H9 (cell line): ENCODE measurements around the gene OR51B5. TPM values are rescaled to one million over a fixed set of nuclear protein-coding genes. Genes with fewer than 3 reads are reported as not detected.

ENCODE experiments used
- DNase-seq: peaks from one replicate; pipeline ENCODE4 v3.0.0-alpha.2; 2017
- H2AFZ ChIP-seq: one replicate; pipeline ENCODE4 v1.6.1; 2013; ENCODE audit warnings: mild to moderate bottlenecking, low read length, control low read depth, moderate library complexity
- H2AK5ac ChIP-seq: 2 replicates; pipeline ENCODE4 v1.6.1; 2013; ENCODE audit warnings: low read length, control low read depth, mixed read lengths; ENCODE audit not compliant: insufficient read length
- H2BK120ac ChIP-seq: one replicate; pipeline ENCODE4 v1.6.1; 2013; ENCODE audit warnings: low read depth, mild to moderate bottlenecking, low read length, control low read depth, inconsistent platforms; ENCODE audit not compliant: poor library complexity, severe bottlenecking
- H2BK12ac ChIP-seq: 2 replicates; pipeline ENCODE4 v1.6.1; 2013; ENCODE audit warnings: low read length, control low read depth, mixed read lengths, low read depth; ENCODE audit not compliant: insufficient read length
- H2BK15ac ChIP-seq: 2 replicates; pipeline ENCODE4 v1.6.1; 2013; ENCODE audit warnings: low read depth, low read length, control low read depth
- H2BK20ac ChIP-seq: one replicate; pipeline ENCODE4 v1.6.1; 2013; ENCODE audit warnings: low read depth, mild to moderate bottlenecking, low read length, control low read depth, inconsistent platforms; ENCODE audit not compliant: poor library complexity, severe bottlenecking
- H2BK5ac ChIP-seq: 2 replicates; pipeline ENCODE4 v1.6.1; 2013; ENCODE audit warnings: low read length, control low read depth, mixed read lengths; ENCODE audit not compliant: insufficient read length
- H3K14ac ChIP-seq: 2 replicates; pipeline ENCODE4 v1.6.1; 2013; ENCODE audit warnings: low read length, control low read depth; ENCODE audit not compliant: insufficient read depth
- H3K18ac ChIP-seq: 2 replicates; pipeline ENCODE4 v1.6.1; 2013; ENCODE audit warnings: low read depth, mild to moderate bottlenecking, mixed read lengths, low read length, control low read depth; ENCODE audit not compliant: insufficient read length
- H3K23ac ChIP-seq: 2 replicates; pipeline ENCODE4 v1.6.1; 2013; ENCODE audit warnings: low read length, control low read depth, mixed read lengths, low read depth; ENCODE audit not compliant: insufficient read length
- H3K23me2 ChIP-seq: 2 replicates; pipeline ENCODE4 v1.6.1; 2013; ENCODE audit warnings: low read depth, mild to moderate bottlenecking, mixed read lengths, low read length, control low read depth; ENCODE audit not compliant: insufficient read length, poor library complexity, severe bottlenecking
- H3K27ac ChIP-seq: 2 replicates; pipeline ENCODE4 v1.5.1; 2013; ENCODE audit warnings: low read length, control low read depth, mixed read lengths, low read depth; ENCODE audit not compliant: insufficient read length
- H3K27me3 ChIP-seq: 2 replicates; pipeline ENCODE4 v1.6.1; 2013; ENCODE audit warnings: low read length, control low read depth, inconsistent platforms; ENCODE audit not compliant: insufficient read depth
- H3K4ac ChIP-seq: 2 replicates; pipeline ENCODE4 v1.6.1; 2013; ENCODE audit warnings: low read depth, mild to moderate bottlenecking, control low read depth, inconsistent platforms, low read length, moderate library complexity
- H3K4me1 ChIP-seq: 2 replicates; pipeline ENCODE4 v1.6.1; 2013; ENCODE audit warnings: low read length, control low read depth, inconsistent platforms; ENCODE audit not compliant: insufficient read depth
- H3K4me2 ChIP-seq: 2 replicates; pipeline ENCODE4 v1.6.1; 2013; ENCODE audit warnings: low read length, control low read depth, mixed read lengths; ENCODE audit not compliant: insufficient read length, insufficient read depth
- H3K56ac ChIP-seq: 2 replicates; pipeline ENCODE4 v1.6.1; 2013; ENCODE audit warnings: low read depth, mild to moderate bottlenecking, mixed read lengths, low read length, control low read depth; ENCODE audit not compliant: insufficient read length
- H3K79me1 ChIP-seq: 2 replicates; pipeline ENCODE4 v1.6.1; 2013; ENCODE audit warnings: low read depth, mild to moderate bottlenecking, moderate library complexity, low read length, control low read depth, inconsistent platforms; ENCODE audit not compliant: insufficient read depth, poor library complexity, severe bottlenecking
- H3K79me2 ChIP-seq: 2 replicates; pipeline ENCODE4 v1.6.1; 2013; ENCODE audit warnings: low read length, control low read depth, inconsistent platforms; ENCODE audit not compliant: insufficient read depth
- H3K9ac ChIP-seq: 2 replicates; pipeline ENCODE4 v1.6.1; 2013; ENCODE audit warnings: low read length, control low read depth, mixed read lengths; ENCODE audit not compliant: insufficient read length; ENCODE audit errors: extremely low read depth
- H3K9me3 ChIP-seq: one replicate; pipeline ENCODE4 v1.6.1; 2013; ENCODE audit warnings: low read depth, low read length, inconsistent platforms; ENCODE audit not compliant: control insufficient read depth
- H3T11ph ChIP-seq: one replicate; pipeline ENCODE4 v1.6.1; 2013; ENCODE audit warnings: mild to moderate bottlenecking, low read length, control low read depth, inconsistent platforms
- H4K20me1 ChIP-seq: one replicate; pipeline ENCODE4 v1.6.1; 2013; ENCODE audit not compliant: control insufficient read depth, insufficient read length, insufficient read depth
- H4K5ac ChIP-seq: 2 replicates; pipeline ENCODE4 v1.6.1; 2013; ENCODE audit warnings: low read depth, mild to moderate bottlenecking, mixed read lengths, low read length, control low read depth; ENCODE audit not compliant: insufficient read length
- H4K8ac ChIP-seq: replicated peaks from 2 replicates; pipeline ENCODE4 v1.6.1; 2013; ENCODE audit warnings: low read length, control low read depth, mixed read lengths, low read depth; ENCODE audit not compliant: insufficient read length
- H4K91ac ChIP-seq: 2 replicates; pipeline ENCODE4 v1.6.1; 2013; ENCODE audit warnings: low read depth, mild to moderate bottlenecking, moderate library complexity, mixed read lengths, low read length, control low read depth; ENCODE audit not compliant: insufficient read length
- H3K27ac Mint-ChIP-seq, 3 experiments: 2 replicates in 2 of 3; 3 replicates in 1 of 3; pipeline ENCODE4 v1.8.0; 2020 to 2021; ENCODE audit warnings: mixed read lengths in 3 of 3, mild to moderate bottlenecking in 1 of 3, moderate library complexity in 1 of 3
- H3K27me3 Mint-ChIP-seq: 2 replicates; pipeline ENCODE4 v1.8.0; 2021; ENCODE audit warnings: low read depth, mild to moderate bottlenecking, moderate library complexity, mixed read lengths
- H3K36me3 Mint-ChIP-seq, 3 experiments: 2 replicates in 2 of 3; 3 replicates in 1 of 3; pipeline ENCODE4 v1.8.0; 2020 to 2021; ENCODE audit warnings: low read depth in 3 of 3, mixed read lengths in 3 of 3; ENCODE audit not compliant: insufficient read depth in 1 of 3
- H3K4me1 Mint-ChIP-seq, 2 experiments: 2 replicates each; pipeline ENCODE4 v1.8.0; 2020; ENCODE audit warnings: mixed read lengths in 2 of 2
- H3K4me3 Mint-ChIP-seq, 2 experiments: 2 replicates in 1 of 2; 3 replicates in 1 of 2; pipeline ENCODE4 v1.8.0; 2020 to 2021; ENCODE audit warnings: mild to moderate bottlenecking in 2 of 2, mixed read lengths in 2 of 2, moderate library complexity in 1 of 2
- H3K9me3 Mint-ChIP-seq, 2 experiments: 2 replicates in 1 of 2; 3 replicates in 1 of 2; pipeline ENCODE4 v1.8.0; 2020; ENCODE audit warnings: mild to moderate bottlenecking in 2 of 2, mixed read lengths in 2 of 2, moderate library complexity in 1 of 2
- WGBS: extraction: QIAGEN DNeasy Blood & Tissue Kit; methylation state at CpG from one replicate; pipeline ENCODE4 v1.1.7; 2013; ENCODE audit warnings: missing lambda C conversion rate, low lambda C conversion rate, mixed read lengths; ENCODE audit not compliant: insufficient read length; ENCODE audit errors: extremely low coverage; 5-methylcytosine and 5-hydroxymethylcytosine counted together
- total RNA-seq: library from RNA; stranded (reverse); gene quantifications from 2 replicates; pipeline ENCODE4 v1.2.1, GENCODE V29; 2021
- TF ChIP-seq, protein P1 (sequence below): fragments of 200-600 bp; sonication (generic); conservative IDR thresholded peaks from 3 replicates; pipeline ENCODE4 v1.8.0; 2021; ENCODE audit warnings: antibody characterized with exemption, mild to moderate bottlenecking

Gene OR51B5
- total RNA-seq, 1 experiment from 2014 or later, result not detected

GRCh38 chr11:5300251-5300650 lies 43.1 kb downstream of the OR51B5 start:
- TF ChIP-seq, protein P1, sequence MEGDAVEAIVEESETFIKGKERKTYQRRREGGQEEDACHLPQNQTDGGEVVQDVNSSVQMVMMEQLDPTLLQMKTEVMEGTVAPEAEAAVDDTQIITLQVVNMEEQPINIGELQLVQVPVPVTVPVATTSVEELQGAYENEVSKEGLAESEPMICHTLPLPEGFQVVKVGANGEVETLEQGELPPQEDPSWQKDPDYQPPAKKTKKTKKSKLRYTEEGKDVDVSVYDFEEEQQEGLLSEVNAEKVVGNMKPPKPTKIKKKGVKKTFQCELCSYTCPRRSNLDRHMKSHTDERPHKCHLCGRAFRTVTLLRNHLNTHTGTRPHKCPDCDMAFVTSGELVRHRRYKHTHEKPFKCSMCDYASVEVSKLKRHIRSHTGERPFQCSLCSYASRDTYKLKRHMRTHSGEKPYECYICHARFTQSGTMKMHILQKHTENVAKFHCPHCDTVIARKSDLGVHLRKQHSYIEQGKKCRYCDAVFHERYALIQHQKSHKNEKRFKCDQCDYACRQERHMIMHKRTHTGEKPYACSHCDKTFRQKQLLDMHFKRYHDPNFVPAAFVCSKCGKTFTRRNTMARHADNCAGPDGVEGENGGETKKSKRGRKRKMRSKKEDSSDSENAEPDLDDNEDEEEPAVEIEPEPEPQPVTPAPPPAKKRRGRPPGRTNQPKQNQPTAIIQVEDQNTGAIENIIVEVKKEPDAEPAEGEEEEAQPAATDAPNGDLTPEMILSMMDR, result no peak
- H4K20me1 ChIP-seq, result no peaks in the 10 kb centered on the region
- no peak overlapping the region for H3K4me3 Mint-ChIP-seq
- no peak overlapping the region for H4K91ac ChIP-seq
- H3K4ac ChIP-seq, result no peak overlapping the region
- H2AK5ac ChIP-seq, result no peak overlapping the region
- no peak overlapping the region for H2AFZ ChIP-seq
- H3K23ac ChIP-seq, result no peak overlapping the region
- no peaks in the 10 kb centered on the region for H3K79me2 ChIP-seq
- H4K8ac ChIP-seq, result no peak overlapping the region
- H3K4me1 Mint-ChIP-seq, result no peaks in the 10 kb centered on the region
- H3K4me1 ChIP-seq, result no peaks in the 10 kb centered on the region
- H3K23me2 ChIP-seq, result no peaks in the 10 kb centered on the region
- H3K27me3 ChIP-seq, result no peaks in the 10 kb centered on the region
- no peak overlapping the region for H2BK15ac ChIP-seq
- no peaks in the 10 kb centered on the region for H3K36me3 Mint-ChIP-seq
- no peak overlapping the region for H3T11ph ChIP-seq
- H3K79me1 ChIP-seq, result no peaks in the 10 kb centered on the region
- no peak overlapping the region for H2BK20ac ChIP-seq
- no peak for DNase-seq
- no peak overlapping the region for H3K27ac ChIP-seq
- H4K5ac ChIP-seq, result no peak overlapping the region
- no peak overlapping the region for H3K4me2 ChIP-seq
- no peak overlapping the region for H3K14ac ChIP-seq
- no peak overlapping the region for H3K56ac ChIP-seq
- no peak overlapping the region for H2BK120ac ChIP-seq
- no peak overlapping the region for H2BK5ac ChIP-seq
- H3K9me3 ChIP-seq, result no peaks in the 10 kb centered on the region
- H3K27me3 Mint-ChIP-seq, result no peaks in the 10 kb centered on the region
- no peak overlapping the region for H3K27ac Mint-ChIP-seq
- H3K9ac ChIP-seq, result no peak overlapping the region
- no peaks in the 10 kb centered on the region for H3K9me3 Mint-ChIP-seq
- H2BK12ac ChIP-seq, result no peak overlapping the region
- no CpG with 5 or more reads among the region's 3 CpGs for WGBS
- H3K18ac ChIP-seq, result no peak overlapping the region
